HG02759 (cell line): ENCODE results near the gene IL1RAPL1.
A peak's percentile ranks its signal among the peaks of the same experiment; 100 is the strongest.

Experiments used
- ATAC-seq: cut with Tn5 transposase; IDR thresholded peaks from one replicate; pipeline ENCODE4 v1.9.1; 2021; ENCODE audit warnings: mild to moderate bottlenecking, moderate library complexity; ENCODE audit not compliant: unreplicated experiment

IL1RAPL1 gene

GRCh38 chrX:29851857-29852605, 1264.8 kb downstream of the IL1RAPL1 start:
- no peak for ATAC-seq

GRCh38 chrX:29852767-29853166, 1265.5 kb downstream of the IL1RAPL1 start:
- no peak for ATAC-seq

- no peak for ATAC-seq
These were observed 1271.5 kb downstream of the IL1RAPL1 start for GRCh38 chrX:29858714-29859113.

- ATAC-seq = no peak
These were observed 1275.0 kb downstream of the IL1RAPL1 start for GRCh38 chrX:29862126-29862677.

GRCh38 chrX:29867971-29868370, 1280.7 kb downstream of the IL1RAPL1 start:
- no peak for ATAC-seq

GRCh38 chrX:29869837-29870236, 1282.6 kb downstream of the IL1RAPL1 start:
- ATAC-seq = no peak

- peak; percentile 68 for ATAC-seq
These were observed 1283.4 kb downstream of the IL1RAPL1 start for GRCh38 chrX:29870608-29871007.

- ATAC-seq = no peak
These were observed 1285.6 kb downstream of the IL1RAPL1 start for GRCh38 chrX:29872831-29873230.

- no peak for ATAC-seq
These were observed 1289.5 kb downstream of the IL1RAPL1 start for GRCh38 chrX:29876733-29877132.

- ATAC-seq = no peak
These were observed 1293.7 kb downstream of the IL1RAPL1 start for GRCh38 chrX:29880977-29881376.

- ATAC-seq = no peak
These were observed 1302.8 kb downstream of the IL1RAPL1 start for GRCh38 chrX:29890004-29890403.

GRCh38 chrX:29890646-29891200, 1303.5 kb downstream of the IL1RAPL1 start:
- ATAC-seq = no peak

- no peak for ATAC-seq
These were observed 1314.8 kb downstream of the IL1RAPL1 start for GRCh38 chrX:29902004-29902403.

- no peak for ATAC-seq
These were observed 1316.1 kb downstream of the IL1RAPL1 start for GRCh38 chrX:29903360-29903759.

- no peak for ATAC-seq
These were observed 1324.4 kb downstream of the IL1RAPL1 start for GRCh38 chrX:29911673-29912072.

GRCh38 chrX:29913647-29914046, 1326.4 kb downstream of the IL1RAPL1 start:
- ATAC-seq = no peak

GRCh38 chrX:29922607-29923006, 1335.4 kb downstream of the IL1RAPL1 start:
- no peak for ATAC-seq

- no peak for ATAC-seq
These were observed 1338.8 kb downstream of the IL1RAPL1 start for GRCh38 chrX:29926056-29926455.

GRCh38 chrX:29926659-29927058, 1339.4 kb downstream of the IL1RAPL1 start:
- ATAC-seq = no peak

- no peak for ATAC-seq
These were observed 1348.2 kb downstream of the IL1RAPL1 start for GRCh38 chrX:29935455-29935854.

GRCh38 chrX:29940750-29941149, 1353.5 kb downstream of the IL1RAPL1 start:
- ATAC-seq = no peak

- no peak for ATAC-seq
These were observed 1354.0 kb downstream of the IL1RAPL1 start for GRCh38 chrX:29941287-29941686.
